Spleen (tissue), 7 donors: ENCODE data around the gene IGSF21.

Source experiments
- CTCF ChIP-seq, 11 experiments: fragments of 200-600 bp in 7 of 11; fragments of 450-650 bp in 4 of 11; sonication (generic) in 4 of 11; IDR thresholded peaks in 8 of 11; conservative IDR thresholded peaks in 3 of 11; 1 replicate in 7 of 11; 2 replicates in 4 of 11; pipeline versions ENCODE4 v1.4.0 to v1.8.0; 2016 to 2021; ENCODE audit warnings: antibody characterized with exemption in 11 of 11, inconsistent platforms in 4 of 11, mild to moderate bottlenecking in 1 of 11
- POLR2A ChIP-seq, 3 donors: fragments of 450-650 bp; IDR thresholded peaks; one replicate each; pipeline ENCODE4 v1.5.1; 2017; ENCODE audit warnings: antibody characterized with exemption in 3 of 3, mild to moderate bottlenecking in 1 of 3
- POLR2AphosphoS5 ChIP-seq, 3 donors: sonication (generic); formaldehyde crosslinking; IDR thresholded peaks; one replicate each; pipeline ENCODE4 v1.5.1; 2017; ENCODE audit warnings: antibody characterized with exemption in 3 of 3
- donor health status: DM: no; HTN: no; CAD: no; lungs with moderate emphysema.
- donor health status: DM: no; HTN: no; CAD: no.
- donor health status: DM: no; HTN: no; CAD: no.

- TF ChIP-seq CTCF (IDR thresholded peaks at IDR 0.05 in 8 of 11, conservative IDR thresholded peaks at IDR 0.05 in 3 of 11) (no peak), POLR2AphosphoS5 (IDR thresholded peaks at IDR 0.05) (no peak), POLR2A (IDR thresholded peaks at IDR 0.05) (no peak)
These were observed 217.5 kb downstream of the IGSF21 start for GRCh38 chr1:18325136-18325535.
